BE2C (cell line): ENCODE results near the gene HOXB3.

ENCODE experiments used
- DNase-seq: peaks from one replicate; pipeline ENCODE4 v3.0.0-alpha.2; 2020
- H3K27me3 ChIP-seq: fragments of 250-450 bp; sonication (Bioruptor Pico); 2 replicates; pipeline ENCODE4 v1.5.1; 2020; ENCODE audit warnings: mild to moderate bottlenecking
- H3K36me3 ChIP-seq: fragments of 250-450 bp; sonication (Bioruptor Pico); 2 replicates; pipeline ENCODE4 v1.5.1; 2020; ENCODE audit warnings: mild to moderate bottlenecking
- H3K4me1 ChIP-seq: fragments of 250-450 bp; sonication (Bioruptor Pico); 2 replicates; pipeline ENCODE4 v1.5.1; 2020
- H3K4me3 ChIP-seq: 2 replicates; pipeline ENCODE4 v1.5.1; 2011; ENCODE audit warnings: low read depth, low read length
- H3K9me3 ChIP-seq: fragments of 250-450 bp; sonication (Bioruptor Pico); 2 replicates; pipeline ENCODE4 v1.5.1; 2020
- TF ChIP-seq, protein P1 (sequence below): IDR thresholded peaks from 2 replicates; pipeline ENCODE4 v1.5.1; 2012; ENCODE audit warnings: mild to moderate bottlenecking, low read depth, low read length

HOXB3 gene

GRCh38 chr17:48517478-48517877 lies 72.6 kb downstream of the HOXB3 start:
- TF ChIP-seq, protein P1, sequence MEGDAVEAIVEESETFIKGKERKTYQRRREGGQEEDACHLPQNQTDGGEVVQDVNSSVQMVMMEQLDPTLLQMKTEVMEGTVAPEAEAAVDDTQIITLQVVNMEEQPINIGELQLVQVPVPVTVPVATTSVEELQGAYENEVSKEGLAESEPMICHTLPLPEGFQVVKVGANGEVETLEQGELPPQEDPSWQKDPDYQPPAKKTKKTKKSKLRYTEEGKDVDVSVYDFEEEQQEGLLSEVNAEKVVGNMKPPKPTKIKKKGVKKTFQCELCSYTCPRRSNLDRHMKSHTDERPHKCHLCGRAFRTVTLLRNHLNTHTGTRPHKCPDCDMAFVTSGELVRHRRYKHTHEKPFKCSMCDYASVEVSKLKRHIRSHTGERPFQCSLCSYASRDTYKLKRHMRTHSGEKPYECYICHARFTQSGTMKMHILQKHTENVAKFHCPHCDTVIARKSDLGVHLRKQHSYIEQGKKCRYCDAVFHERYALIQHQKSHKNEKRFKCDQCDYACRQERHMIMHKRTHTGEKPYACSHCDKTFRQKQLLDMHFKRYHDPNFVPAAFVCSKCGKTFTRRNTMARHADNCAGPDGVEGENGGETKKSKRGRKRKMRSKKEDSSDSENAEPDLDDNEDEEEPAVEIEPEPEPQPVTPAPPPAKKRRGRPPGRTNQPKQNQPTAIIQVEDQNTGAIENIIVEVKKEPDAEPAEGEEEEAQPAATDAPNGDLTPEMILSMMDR, result no peak
- H3K4me3 ChIP-seq, result no peak overlapping the region
- no peaks in the 10 kb centered on the region for H3K9me3 ChIP-seq
- peaks cover 41% of the 10 kb centered on the region for H3K27me3 ChIP-seq
- no peak for DNase-seq
- H3K4me1 ChIP-seq, result no peaks in the 10 kb centered on the region
- no peaks in the 10 kb centered on the region for H3K36me3 ChIP-seq

- H3K9me3 ChIP-seq, result no peaks in the 10 kb centered on the region
- no peak overlapping the region for H3K4me3 ChIP-seq
- TF ChIP-seq, protein P1, result no peak
- H3K4me1 ChIP-seq, result no peaks in the 10 kb centered on the region
- no peak for DNase-seq
- no peaks in the 10 kb centered on the region for H3K36me3 ChIP-seq
- peaks cover 51% of the 10 kb centered on the region for H3K27me3 ChIP-seq
Measured at GRCh38 chr17:48515925-48516900, 73.8 kb downstream of the HOXB3 start.

DNA sequence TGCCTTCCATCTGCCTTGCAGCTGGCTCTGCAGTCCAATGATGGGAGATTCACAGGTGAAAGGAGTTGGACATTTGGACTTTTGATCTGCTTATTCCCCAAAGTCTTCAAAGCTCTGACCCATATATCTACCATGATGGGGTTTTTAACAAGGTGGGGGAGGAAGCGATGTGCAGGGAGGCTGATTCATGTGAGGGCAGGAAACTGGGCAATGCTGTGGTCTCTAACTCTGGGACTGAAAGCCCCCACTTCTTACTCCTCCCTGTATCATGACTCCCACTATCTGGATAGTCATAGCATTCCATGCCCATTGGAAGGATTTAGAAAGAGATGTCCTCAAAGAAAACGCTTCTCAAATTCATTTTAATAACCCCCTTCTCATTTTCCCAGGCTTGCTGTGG lies 75.6 kb downstream of the HOXB3 start:
- H3K4me1 ChIP-seq, result no peaks in the 10 kb centered on the region
- H3K9me3 ChIP-seq, result no peaks in the 10 kb centered on the region
- no peak for DNase-seq
- no peak overlapping the region for H3K4me3 ChIP-seq
- peaks cover 49% of the 10 kb centered on the region for H3K27me3 ChIP-seq
- TF ChIP-seq, protein P1, result no peak
- H3K36me3 ChIP-seq, result no peaks in the 10 kb centered on the region

DNA sequence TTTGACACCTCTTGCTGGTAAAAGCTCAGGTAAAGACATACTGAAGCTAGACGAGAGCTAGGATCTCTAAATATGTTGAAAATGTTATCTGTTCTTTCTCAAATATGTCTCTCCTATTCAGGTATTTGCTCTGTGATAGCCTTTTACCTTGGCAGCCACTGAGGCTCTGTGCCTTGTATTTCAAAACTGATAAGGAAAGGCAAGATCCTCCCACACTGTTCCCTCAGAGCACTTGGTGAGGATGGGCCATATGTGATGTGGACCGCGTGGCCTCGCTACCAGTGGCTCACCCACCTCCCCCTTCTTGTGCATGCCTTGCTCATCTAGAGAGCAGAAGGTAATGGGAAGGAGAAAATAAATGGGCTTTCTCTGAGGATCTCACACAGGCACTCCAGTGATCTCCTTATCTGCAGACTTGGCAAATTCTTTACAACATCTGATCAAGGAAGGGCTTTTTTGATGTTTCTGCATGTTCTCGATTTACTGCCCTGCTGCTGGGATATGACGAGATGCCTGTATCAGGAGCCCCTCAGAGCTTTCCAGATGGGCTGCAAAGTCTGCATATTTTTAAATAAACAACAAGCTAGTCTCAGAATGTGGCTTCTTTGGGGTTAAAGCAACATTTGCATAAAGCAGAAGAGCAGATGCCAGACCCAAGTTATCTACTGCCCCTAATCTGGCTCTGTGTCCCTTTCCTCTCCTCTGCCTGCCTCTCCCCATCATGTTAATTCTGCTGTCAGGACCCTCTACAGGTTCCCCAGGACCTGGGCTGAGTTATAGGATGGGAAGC lies 76.2 kb downstream of the HOXB3 start:
- Histone ChIP-seq H3K27me3 (peaks cover 47% of the 10 kb centered on the region), H3K36me3 (no peaks in the 10 kb centered on the region), H3K4me1 (no peaks in the 10 kb centered on the region), H3K4me3 (no peak overlapping the region), H3K9me3 (no peaks in the 10 kb centered on the region)
- TF ChIP-seq, protein P1, result no peak
- no peak for DNase-seq

DNA sequence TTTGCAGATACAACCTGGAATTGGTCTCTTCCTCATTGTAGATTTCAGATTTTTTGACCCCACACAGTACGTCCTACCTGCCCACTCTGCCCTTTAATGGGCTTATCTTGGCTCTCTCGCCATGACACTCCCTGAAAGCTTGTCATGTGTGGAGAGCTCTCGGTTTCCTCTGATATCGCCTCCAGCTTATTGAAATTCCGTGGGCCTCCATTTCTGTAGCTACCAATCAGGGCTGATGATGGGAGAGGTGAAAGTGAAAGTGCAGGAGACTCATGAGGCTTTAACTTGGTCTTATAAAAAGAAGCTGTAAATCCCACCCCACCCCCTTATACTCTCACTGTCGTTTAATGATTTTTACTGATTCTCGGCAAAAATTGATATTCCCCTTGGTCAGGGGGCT lies 76.9 kb downstream of the HOXB3 start:
- Histone ChIP-seq H3K36me3 (no peaks in the 10 kb centered on the region), H3K4me3 (no peak overlapping the region), H3K4me1 (no peaks in the 10 kb centered on the region), H3K9me3 (no peaks in the 10 kb centered on the region), H3K27me3 (peaks cover 51% of the 10 kb centered on the region)
- TF ChIP-seq, protein P1, result no peak
- no peak for DNase-seq
